HG03280 (cell line): Measurements from ENCODE around the gene GXYLT2.

ENCODE experiments used
- ATAC-seq: cut with Tn5 transposase; IDR thresholded peaks from one replicate; pipeline ENCODE4 v1.9.1; 2021; ENCODE audit warnings: mild to moderate bottlenecking, moderate library complexity; ENCODE audit not compliant: unreplicated experiment

The GXYLT2 gene, protein sequence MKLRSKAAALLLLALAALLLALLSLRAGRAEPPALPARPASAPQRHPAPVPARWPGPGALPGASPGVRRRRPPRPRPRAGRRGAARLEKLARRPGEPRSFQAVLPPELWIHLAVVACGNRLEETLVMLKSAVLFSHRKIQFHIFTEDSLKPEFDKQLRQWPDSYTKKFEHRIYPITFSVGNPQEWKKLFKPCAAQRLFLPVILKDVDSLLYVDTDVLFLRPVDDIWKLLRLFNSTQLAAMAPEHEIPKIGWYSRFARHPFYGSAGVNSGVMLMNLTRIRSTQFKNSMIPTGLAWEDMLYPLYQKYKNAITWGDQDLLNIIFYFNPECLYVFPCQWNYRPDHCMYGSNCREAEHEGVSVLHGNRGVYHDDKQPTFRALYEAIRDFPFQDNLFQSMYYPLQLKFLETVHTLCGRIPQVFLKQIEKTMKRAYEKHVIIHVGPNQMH

GRCh38 chr3:72887705-72888545 is at the start of gene GXYLT2:
Gene GXYLT2 (plus strand): TSS chr3:72888046. CDS start chr3:72888234, 188 bp downstream.
- ATAC-seq, result peak; percentile 51

GRCh38 chr3:72839057-72839456 is 48.8 kb upstream of the GXYLT2 start:
- ATAC-seq, result no peak

GRCh38 chr3:72844436-72844993 is 43.3 kb upstream of the GXYLT2 start:
- no peak for ATAC-seq

DNA sequence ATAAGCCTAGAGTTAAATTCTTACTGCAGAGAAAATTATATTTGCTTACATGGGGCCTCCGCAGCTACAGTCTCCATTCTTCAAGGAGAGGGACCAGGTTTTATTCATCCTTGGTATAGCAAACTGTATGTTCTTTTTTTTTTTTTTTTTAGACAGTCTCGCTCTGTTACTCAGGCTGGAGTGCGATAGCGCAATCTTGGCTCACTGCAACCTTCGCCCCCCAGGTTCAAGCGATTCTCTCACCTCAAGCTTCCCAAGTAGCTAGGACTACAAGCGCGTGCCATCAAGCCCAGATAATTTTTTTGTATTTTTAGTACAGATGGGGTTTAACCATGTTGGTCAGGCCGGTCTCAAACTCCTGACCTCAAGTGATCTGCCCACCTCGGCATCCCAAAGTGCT is 41.7 kb upstream of the GXYLT2 start:
- no peak for ATAC-seq

- ATAC-seq, result no peak
Measured at GRCh38 chr3:72847282-72847681, 40.6 kb upstream of the GXYLT2 start.

DNA sequence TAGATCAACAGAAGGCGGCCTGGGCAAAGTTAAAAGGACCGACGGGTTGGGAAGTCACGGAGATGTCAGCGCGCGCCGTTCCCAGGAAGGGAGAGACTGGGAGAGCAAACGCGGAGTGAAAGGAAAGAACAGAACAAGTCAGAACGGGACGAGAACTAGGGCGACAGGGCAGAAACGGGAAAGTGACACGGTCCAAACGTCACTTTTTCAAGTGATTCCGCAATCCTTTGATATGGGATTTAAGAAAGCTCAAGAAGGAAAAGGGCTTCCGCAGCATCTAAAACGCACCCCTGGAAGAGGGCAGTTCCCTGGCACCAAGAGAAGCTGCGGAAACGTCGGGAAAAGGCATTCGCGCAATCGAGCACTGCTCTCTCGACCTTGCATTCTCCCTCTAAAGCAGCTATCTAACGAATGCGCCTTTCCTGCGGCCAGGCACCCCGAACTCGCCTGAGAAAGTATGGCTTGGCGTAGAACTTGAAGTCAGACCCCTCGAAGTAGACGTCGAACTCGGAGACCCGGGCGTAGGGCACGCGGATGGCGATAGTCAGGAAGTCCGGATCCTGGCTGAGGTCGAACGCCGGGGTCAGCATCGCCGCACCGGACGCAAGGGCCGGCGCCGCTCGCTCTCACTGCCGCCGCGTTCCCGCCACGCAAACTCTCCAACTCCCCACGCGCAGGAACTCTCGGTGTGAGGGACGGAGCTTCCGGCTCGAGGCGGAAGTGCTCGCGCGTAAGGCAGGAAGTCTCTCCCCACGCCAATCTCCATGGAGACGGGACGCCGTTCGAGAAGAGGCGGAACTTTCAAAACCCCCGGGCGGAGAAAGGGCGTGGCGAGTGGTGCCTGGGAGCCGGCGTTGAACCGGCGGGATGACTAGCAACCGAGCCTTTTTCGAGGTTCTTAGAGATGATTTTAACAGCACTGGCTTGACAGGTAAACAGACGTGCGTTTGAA is 39.8 kb upstream of the GXYLT2 start, which contains the start of gene SHQ1:
SHQ1 (minus strand) TSS at position 695 of the 952 bp plus-strand sequence; CDS start at position 590, 105 bp downstream.
- ATAC-seq, result peak; percentile 95

DNA sequence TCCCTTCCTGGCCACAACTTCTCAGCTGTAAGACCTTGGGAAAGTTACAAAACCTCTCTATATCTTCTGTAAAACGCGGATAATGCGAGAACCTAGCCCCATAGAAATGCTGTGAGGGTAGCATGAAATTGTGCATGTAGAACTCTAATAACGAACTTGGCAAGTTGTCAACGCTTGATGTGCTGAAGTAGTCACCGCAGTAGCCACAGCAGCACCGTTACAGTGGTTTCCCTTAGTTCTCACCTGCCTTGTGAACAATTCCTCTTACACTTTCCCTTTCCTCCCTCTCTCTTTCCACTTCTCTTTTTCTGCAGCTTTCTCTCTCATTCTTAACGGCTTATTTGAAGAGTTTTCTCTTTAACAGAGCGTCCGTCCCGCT is 39.2 kb upstream of the GXYLT2 start:
- peak; percentile 39 for ATAC-seq

DNA sequence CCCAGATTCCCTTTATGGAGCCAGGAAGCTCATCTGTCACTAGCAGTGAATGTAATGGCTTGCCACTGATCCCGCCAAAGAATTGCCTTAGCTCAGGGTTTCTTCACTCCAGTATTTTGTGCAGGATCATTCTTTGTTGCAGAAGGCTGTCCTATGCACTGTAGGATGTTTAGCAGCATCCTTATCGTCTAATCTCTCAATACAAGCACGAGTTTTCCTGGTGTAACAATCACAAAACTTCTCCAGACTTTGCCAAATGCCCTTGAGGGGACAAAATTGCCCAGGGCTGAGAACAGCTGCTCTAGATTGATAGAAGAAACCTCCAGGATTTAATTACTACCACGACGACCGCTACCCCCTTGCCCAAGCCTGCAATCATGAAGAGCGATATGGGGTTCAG is 32.8 kb upstream of the GXYLT2 start:
- no peak for ATAC-seq

DNA sequence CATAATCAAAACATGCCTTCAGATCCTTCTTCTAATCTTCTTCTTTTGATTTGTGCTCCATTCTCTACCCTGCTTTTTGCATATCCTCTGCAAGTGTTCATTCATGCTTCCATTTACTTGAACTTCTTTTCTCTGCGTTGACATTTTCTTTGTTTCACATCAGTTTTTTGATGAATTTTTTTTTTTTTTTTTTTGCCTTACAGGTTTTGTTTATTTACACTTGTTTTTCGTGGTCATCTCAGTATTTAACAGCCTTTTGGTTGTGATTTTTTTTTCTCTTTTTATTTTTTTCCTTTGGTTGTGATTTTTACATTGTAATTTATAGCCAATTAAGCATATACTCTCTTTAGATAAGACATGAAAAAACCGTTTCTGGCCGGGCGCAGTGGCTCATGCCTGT is 27.8 kb upstream of the GXYLT2 start:
- ATAC-seq, result no peak

DNA sequence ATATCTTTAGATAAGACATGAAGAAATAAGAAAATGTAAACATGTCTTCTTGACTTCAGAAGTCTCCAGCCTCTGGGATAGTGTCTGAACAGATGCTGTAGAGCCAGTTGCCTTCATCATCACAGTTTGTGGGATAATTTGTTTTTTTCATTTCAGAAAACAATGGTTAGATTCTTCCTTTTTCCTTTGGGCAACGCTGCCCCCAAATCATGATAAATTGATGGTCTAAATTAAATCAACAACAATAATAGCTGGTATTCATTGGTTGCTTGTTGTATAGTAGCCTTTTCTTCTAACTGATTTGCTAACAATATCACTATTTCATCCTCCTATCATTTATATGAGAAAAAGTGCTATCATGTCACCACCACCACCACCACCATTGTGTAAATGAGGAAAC is 27.0 kb upstream of the GXYLT2 start:
- ATAC-seq, result no peak

- ATAC-seq, result no peak
Measured at GRCh38 chr3:72862314-72863090, 25.3 kb upstream of the GXYLT2 start.

DNA sequence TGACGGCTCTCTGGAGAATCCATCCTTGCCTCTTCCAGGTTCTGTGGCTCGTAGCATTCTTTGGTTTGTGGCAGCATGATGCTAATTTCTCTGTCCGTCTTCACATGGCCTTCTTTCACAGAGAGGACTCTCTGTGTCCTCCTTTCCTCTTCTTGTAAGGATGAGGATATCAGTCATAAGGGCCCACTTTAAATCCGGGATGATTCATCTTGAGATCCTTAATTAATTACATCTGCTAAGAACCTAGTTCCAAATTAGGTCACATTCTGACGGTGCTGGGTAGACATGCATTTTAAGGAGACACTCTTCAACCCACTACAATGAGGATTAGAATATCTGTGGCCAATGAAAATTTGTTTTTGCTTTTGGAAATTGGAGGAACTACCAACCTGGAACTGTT is 15.7 kb upstream of the GXYLT2 start:
- ATAC-seq, result no peak

DNA sequence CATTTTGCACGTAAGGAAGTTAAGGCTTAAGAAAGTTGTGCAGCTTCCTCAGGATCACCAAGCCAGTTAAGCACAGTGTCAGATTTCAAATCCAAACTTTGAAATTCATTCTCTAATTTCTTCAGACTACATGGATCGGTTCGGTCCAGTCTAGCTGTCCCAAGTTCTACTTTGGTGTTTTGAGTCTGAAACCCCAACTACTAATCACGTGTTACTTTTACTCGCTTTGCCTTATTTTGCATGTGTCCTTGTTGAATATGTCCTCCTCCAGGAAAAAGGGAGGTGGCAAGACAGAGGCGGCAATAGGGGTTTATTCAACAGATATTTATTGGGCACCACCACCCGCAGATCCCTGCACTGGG is 522 bp upstream of the GXYLT2 start:
- no peak for ATAC-seq

DNA sequence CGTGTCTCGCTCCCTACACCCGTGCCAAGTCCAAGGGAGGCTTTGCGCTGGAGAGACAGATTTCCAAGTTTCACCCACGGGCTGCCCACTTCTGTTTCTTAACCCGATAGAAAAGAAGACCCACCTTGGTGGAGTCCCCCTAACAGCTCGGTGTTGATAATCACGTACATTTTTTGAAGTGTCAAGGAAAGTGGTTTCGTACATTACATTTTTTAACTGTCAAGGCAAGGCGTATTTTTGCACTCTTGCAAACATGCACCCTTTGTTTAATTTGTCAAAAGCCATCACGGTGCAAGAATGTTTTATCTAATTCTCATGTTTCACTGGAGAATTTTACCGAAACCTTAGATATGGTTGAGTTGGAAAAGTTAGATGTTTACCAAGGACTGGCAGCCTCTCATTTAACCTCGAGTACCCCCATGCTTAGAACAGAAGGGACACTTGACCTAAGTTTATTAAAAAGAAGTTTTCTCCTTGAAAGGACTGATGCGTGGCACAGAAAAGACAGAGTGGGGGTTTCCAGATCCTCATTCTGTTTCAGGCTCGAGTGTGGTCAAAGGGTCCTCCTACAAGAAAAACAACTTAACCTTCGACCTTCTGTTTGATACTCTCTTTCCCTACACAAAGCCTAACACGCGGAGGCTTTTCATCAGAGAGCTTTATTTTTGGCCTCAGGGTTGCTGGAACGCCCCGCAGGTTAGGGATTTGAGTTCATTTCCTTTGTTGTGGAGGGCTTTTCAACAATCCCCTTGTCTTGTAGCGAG is 882 bp downstream of the GXYLT2 start:
- ATAC-seq, result no peak

DNA sequence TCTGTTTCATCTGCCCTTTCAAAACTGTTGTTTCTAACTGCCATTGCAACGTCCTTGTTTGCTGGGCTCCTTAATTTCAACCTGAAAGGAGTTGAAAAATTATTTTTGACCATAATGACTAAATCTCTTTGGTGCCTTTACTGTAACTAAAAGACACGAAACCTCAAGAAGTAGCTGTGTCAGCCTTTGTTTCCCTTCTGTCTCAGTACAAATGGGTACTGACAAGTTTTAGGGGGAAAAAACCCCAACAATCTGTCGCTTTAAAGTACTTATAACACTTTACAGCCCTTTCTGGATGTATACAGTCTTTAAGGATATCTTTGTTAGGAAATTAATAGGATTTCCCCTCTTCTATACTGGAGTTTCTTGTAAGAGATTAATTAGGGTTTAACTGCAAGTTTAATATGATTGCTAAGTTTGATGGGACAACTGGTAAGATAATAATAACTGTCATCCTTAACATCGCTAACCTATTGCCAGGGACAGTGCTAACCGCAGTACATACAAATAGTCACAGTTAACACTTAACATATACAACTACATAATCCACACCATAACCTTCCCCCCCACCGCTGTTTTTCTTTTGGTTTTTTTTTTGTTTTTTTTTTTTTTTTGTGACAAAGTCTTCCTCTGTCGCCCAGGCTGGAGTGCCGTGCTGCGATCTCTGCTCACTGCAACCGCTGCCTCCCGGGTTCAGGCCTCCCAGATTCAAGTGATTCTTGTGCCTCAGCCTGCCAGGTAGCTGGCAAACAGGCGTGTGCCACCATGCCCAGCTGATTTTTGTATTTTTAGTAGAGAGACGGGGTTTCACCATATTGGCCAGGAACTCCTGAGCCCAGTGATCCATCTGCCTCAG is 1.7 kb downstream of the GXYLT2 start:
- ATAC-seq, result no peak

- ATAC-seq, result no peak
Measured at GRCh38 chr3:72890166-72890925, 2.5 kb downstream of the GXYLT2 start.
